OCI-LY3 (cell line): ENCODE measurements around the gene EZH1.

Source experiments
- CTCF ChIP-seq: fragments of 200-600, 300-600 bp; sonication (generic); IDR thresholded peaks from 2 replicates; pipeline ENCODE4 v1.5.1; 2014; ENCODE audit warnings: antibody characterized with exemption, low read length, low read depth
- EZH2phosphoT487 ChIP-seq: fragments of 200-600 bp; shearing (Covaris generic); IDR thresholded peaks from 2 replicates; pipeline ENCODE4 v1.6.1; 2018; ENCODE audit warnings: antibody characterized with exemption, mixed run types, low read depth

- TF ChIP-seq CTCF (no peak), EZH2phosphoT487 (no peak)
These were observed 6.0 kb upstream of the EZH1 start for GRCh38 chr17:42750739-42751344.
